Mucosa of rectum (tissue), 2 donors: ENCODE results near the gene CCL7.

Experiments
- H3K27ac ChIP-seq, 2 donors: one replicate each; pipeline ENCODE4 v1.7.0; 2013; ENCODE audit warnings: inconsistent platforms in 2 of 2, low read depth in 2 of 2, low read length in 2 of 2
- H3K27me3 ChIP-seq, 2 donors: one replicate each; pipeline ENCODE4 v1.7.0; 2013; ENCODE audit warnings: low read length in 2 of 2; ENCODE audit not compliant: control insufficient read depth in 2 of 2, insufficient read depth in 2 of 2
- H3K36me3 ChIP-seq, 2 donors: one replicate each; pipeline ENCODE4 v1.7.0; 2013; ENCODE audit warnings: low read length in 2 of 2; ENCODE audit not compliant: control insufficient read depth in 2 of 2, insufficient read depth in 2 of 2
- H3K4me1 ChIP-seq, 2 donors: one replicate each; pipeline ENCODE4 v1.7.0; 2013; ENCODE audit warnings: low read length in 2 of 2, mild to moderate bottlenecking in 1 of 2; ENCODE audit not compliant: control insufficient read depth in 2 of 2, insufficient read depth in 2 of 2
- H3K4me3 ChIP-seq, 2 donors: one replicate each; pipeline ENCODE4 v1.7.0; 2013; ENCODE audit warnings: low read length in 2 of 2
- H3K9ac ChIP-seq, 2 donors: one replicate each; pipeline ENCODE4 v1.7.0; 2013; ENCODE audit warnings: low read length in 2 of 2, low read depth in 1 of 2, mild to moderate bottlenecking in 1 of 2
- H3K9me3 ChIP-seq, 2 donors: one replicate each; pipeline ENCODE4 v1.7.0; 2013; ENCODE audit warnings: low read length in 2 of 2; ENCODE audit not compliant: control insufficient read depth in 2 of 2
- donor health status: healthy.
- donor health status: Normal muscosa, but diverticular disease.

Gene CCL7

GRCh38 chr17:34230342-34230741 lies 39.7 kb upstream of the CCL7 start:
- Histone ChIP-seq H3K27me3 (no peaks in the 10 kb centered on the region), H3K4me3 (no peak overlapping the region), H3K9me3 (no peaks in the 10 kb centered on the region), H3K9ac (no peak overlapping the region), H3K27ac (no peak overlapping the region), H3K36me3 (no peaks in the 10 kb centered on the region), H3K4me1 (peaks cover 3 to 5% of the 10 kb centered on the region in 2 donors)

- Histone ChIP-seq H3K4me1 (peaks cover 5 to 9% of the 10 kb centered on the region in 2 donors), H3K27me3 (no peaks in the 10 kb centered on the region), H3K4me3 (no peak overlapping the region), H3K36me3 (no peaks in the 10 kb centered on the region), H3K27ac (peak overlapping the region in 1 of 2 donors; percentile 10), H3K9ac (no peak overlapping the region), H3K9me3 (no peaks in the 10 kb centered on the region)
Measured at GRCh38 chr17:34234616-34235015, 35.4 kb upstream of the CCL7 start.

- peaks cover 5 to 9% of the 10 kb centered on the region in 2 donors for H3K4me1 ChIP-seq
- H3K27me3 ChIP-seq = no peaks in the 10 kb centered on the region
- H3K4me3 ChIP-seq = no peak overlapping the region
- peak overlapping the region; percentile 10 to 24 for H3K27ac ChIP-seq
- H3K36me3 ChIP-seq = no peaks in the 10 kb centered on the region
- H3K9me3 ChIP-seq = no peaks in the 10 kb centered on the region
- H3K9ac ChIP-seq = no peak overlapping the region
Measured at GRCh38 chr17:34235389-34236028, 34.5 kb upstream of the CCL7 start.

GRCh38 chr17:34236281-34236892 lies 33.6 kb upstream of the CCL7 start:
- Histone ChIP-seq H3K36me3 (no peaks in the 10 kb centered on the region), H3K9me3 (no peaks in the 10 kb centered on the region), H3K27me3 (no peaks in the 10 kb centered on the region), H3K4me1 (peaks cover 5 to 9% of the 10 kb centered on the region in 2 donors), H3K4me3 (no peak overlapping the region), H3K27ac (no peak overlapping the region), H3K9ac (no peak overlapping the region)

- H3K9me3 ChIP-seq = no peaks in the 10 kb centered on the region
- H3K36me3 ChIP-seq = no peaks in the 10 kb centered on the region
- no peak overlapping the region for H3K4me3 ChIP-seq
- no peaks in the 10 kb centered on the region for H3K27me3 ChIP-seq
- no peak overlapping the region for H3K9ac ChIP-seq
- H3K4me1 ChIP-seq = peaks cover 5 to 9% of the 10 kb centered on the region in 2 donors
- no peak overlapping the region for H3K27ac ChIP-seq
Measured at GRCh38 chr17:34237458-34237857, 32.6 kb upstream of the CCL7 start.

GRCh38 chr17:34241062-34241461 lies 29.0 kb upstream of the CCL7 start:
- Histone ChIP-seq H3K27ac (peak overlapping the region in 1 of 2 donors; percentile 48), H3K36me3 (no peaks in the 10 kb centered on the region), H3K27me3 (no peaks in the 10 kb centered on the region), H3K9me3 (no peaks in the 10 kb centered on the region), H3K9ac (no peak overlapping the region), H3K4me1 (no peaks in the 10 kb centered on the region), H3K4me3 (no peak overlapping the region)

GRCh38 chr17:34242587-34243363 lies 27.2 kb upstream of the CCL7 start:
- H3K9ac ChIP-seq = no peak overlapping the region
- peak overlapping the region; percentile 31 to 49 for H3K27ac ChIP-seq
- H3K4me3 ChIP-seq = no peak overlapping the region
- no peaks in the 10 kb centered on the region for H3K9me3 ChIP-seq
- H3K4me1 ChIP-seq = peaks cover 0 to 4% of the 10 kb centered on the region in 2 donors
- no peaks in the 10 kb centered on the region for H3K27me3 ChIP-seq
- H3K36me3 ChIP-seq = no peaks in the 10 kb centered on the region

- Histone ChIP-seq H3K36me3 (no peaks in the 10 kb centered on the region), H3K27me3 (no peaks in the 10 kb centered on the region), H3K9ac (no peak overlapping the region), H3K4me1 (peaks cover 0 to 5% of the 10 kb centered on the region in 2 donors), H3K4me3 (no peak overlapping the region), H3K27ac (peak overlapping the region in 1 of 2 donors; percentile 49), H3K9me3 (no peaks in the 10 kb centered on the region)
Measured at GRCh38 chr17:34243364-34244320, 26.4 kb upstream of the CCL7 start.

- H3K4me3 ChIP-seq = no peak overlapping the region
- H3K27me3 ChIP-seq = no peaks in the 10 kb centered on the region
- H3K27ac ChIP-seq = peak overlapping the region in 1 of 2 donors; percentile 16
- no peaks in the 10 kb centered on the region for H3K9me3 ChIP-seq
- no peak overlapping the region for H3K9ac ChIP-seq
- peaks cover 0 to 6% of the 10 kb centered on the region in 2 donors for H3K4me1 ChIP-seq
- no peaks in the 10 kb centered on the region for H3K36me3 ChIP-seq
Measured at GRCh38 chr17:34245351-34245905, 24.6 kb upstream of the CCL7 start.
